Keratinocyte (primary cell): ENCODE results near the gene MED8. TPM values are rescaled to one million over a fixed set of nuclear protein-coding genes. Genes with fewer than 3 reads are reported as not detected.

Experiments
- DNase-seq: peaks from one replicate; pipeline ENCODE4 v3.0.0-alpha.2; 2011; ENCODE audit warnings: low read depth, missing footprints, low spot score
- FAIRE-seq: peaks from 2 replicates; lab custom pipeline; 2011; peaks lifted over from hg19 to GRCh38; lab: Jason Lieb, UNC
- H2AFZ ChIP-seq: 2 replicates; pipeline ENCODE4 v1.6.0; 2012; ENCODE audit warnings: low read length, control low read depth, inconsistent platforms; ENCODE audit not compliant: control insufficient read depth
- H3K27ac ChIP-seq: 2 replicates; pipeline ENCODE4 v1.5.1; 2011; ENCODE audit warnings: low read length; ENCODE audit not compliant: control insufficient read depth, insufficient read depth
- H3K27me3 ChIP-seq: 3 replicates; pipeline ENCODE4 v1.6.0; 2011; ENCODE audit warnings: low read length; ENCODE audit not compliant: control insufficient read depth, insufficient read depth; ENCODE audit errors: extremely low read depth
- H3K36me3 ChIP-seq, 2 experiments: 2 replicates in 1 of 2; 3 replicates in 1 of 2; pipeline ENCODE4 v1.5.1; 2011; ENCODE audit warnings: low read length in 2 of 2, mild to moderate bottlenecking in 1 of 2; ENCODE audit not compliant: control insufficient read depth in 2 of 2, insufficient read depth in 2 of 2; ENCODE audit errors: extremely low read depth in 1 of 2
- H3K4me1 ChIP-seq: 3 replicates; pipeline ENCODE4 v1.5.1; 2011; ENCODE audit warnings: low read length; ENCODE audit not compliant: control insufficient read depth, insufficient read depth; ENCODE audit errors: extremely low read depth
- H3K4me2 ChIP-seq: 3 replicates; pipeline ENCODE4 v1.6.0; 2011; ENCODE audit warnings: low read depth, low read length; ENCODE audit not compliant: control insufficient read depth, insufficient read depth; ENCODE audit errors: extremely low read depth
- H3K4me3 ChIP-seq, 3 experiments: fragments of 200-600 bp in 1 of 3; sonication (generic) in 1 of 3; 2 replicates in 2 of 3; 3 replicates in 1 of 3; pipeline ENCODE4 v1.5.1; 2011 to 2016; ENCODE audit warnings: low read length in 3 of 3, mild to moderate bottlenecking in 3 of 3, control low read depth in 2 of 3, inconsistent platforms in 1 of 3, low read depth in 1 of 3, mixed read lengths in 1 of 3, mixed run types in 1 of 3, moderate library complexity in 1 of 3; ENCODE audit not compliant: control insufficient read depth in 2 of 3, insufficient read depth in 2 of 3; ENCODE audit errors: extremely low read depth in 1 of 3
- H3K79me2 ChIP-seq: 2 replicates; pipeline ENCODE4 v1.6.0; 2012; ENCODE audit warnings: low read length; ENCODE audit not compliant: control insufficient read depth, insufficient read depth
- H3K9ac ChIP-seq: 3 replicates; pipeline ENCODE4 v1.6.0; 2011; ENCODE audit warnings: low read length; ENCODE audit not compliant: control insufficient read depth, insufficient read depth; ENCODE audit errors: extremely low read depth
- H3K9me1 ChIP-seq: 3 replicates; pipeline ENCODE4 v1.6.0; 2011; ENCODE audit warnings: low read length; ENCODE audit not compliant: control insufficient read depth, insufficient read depth; ENCODE audit errors: extremely low read depth
- H3K9me3 ChIP-seq: 2 replicates; pipeline ENCODE4 v1.5.1; 2012; ENCODE audit warnings: low read depth, low read length; ENCODE audit not compliant: control insufficient read depth
- H4K20me1 ChIP-seq: 3 replicates; pipeline ENCODE4 v1.6.0; 2011; ENCODE audit warnings: low read length; ENCODE audit not compliant: control insufficient read depth, insufficient read depth; ENCODE audit errors: extremely low read depth
- EZH2 ChIP-seq: IDR thresholded peaks from one replicate; pipeline ENCODE4 v1.6.1; 2012; ENCODE audit warnings: inconsistent platforms, mild to moderate bottlenecking, low read length, moderate library complexity
- dilution Hi-C: fragments of 300-500 bp; cut with MboI; formaldehyde crosslinking; loops from one replicate; pipeline ENCODE4 v1.7.0; 2020; ENCODE audit warnings: low sequenced_read_pairs; ENCODE audit not compliant: extremely low pct_ligation_motif_present
- polyA plus RNA-seq, 5 experiments: library from polyadenylated mRNA; depleted of rRNA in 3 of 5; stranded (reverse) in 3 of 5; stranded (forward) in 1 of 5; unstranded in 1 of 5; fragments of >200 nt; gene quantifications; 1 replicate in 1 of 5; 2 replicates in 3 of 5; 3 replicates in 1 of 5; pipeline versions ENCODE4 v1.2.1 to v1.2.3, GENCODE V29; 2011 to 2012; ENCODE audit warnings: missing spikeins in 2 of 5, low read depth in 1 of 5, low replicate concordance in 1 of 5
- TF ChIP-seq, protein P1 (sequence below), 3 experiments: IDR thresholded peaks in 1 of 3; conservative IDR thresholded peaks in 1 of 3; optimal IDR thresholded peaks in 1 of 3; 2 replicates in 2 of 3; 3 replicates in 1 of 3; pipeline versions ENCODE3 to v1.5.1; 2011; ENCODE audit warnings: low read length in 3 of 3, mild to moderate bottlenecking in 3 of 3, moderate library complexity in 2 of 3, control low read depth in 1 of 3, inconsistent platforms in 1 of 3; ENCODE audit not compliant: insufficient read depth in 2 of 3; ENCODE audit errors: extremely low read depth in 1 of 3

Gene MED8
- polyA plus RNA-seq, 1 donor (not counting 4 experiments of a cell fraction or from before 2014, with no cell fraction given) = 14.3 TPM

DNA sequence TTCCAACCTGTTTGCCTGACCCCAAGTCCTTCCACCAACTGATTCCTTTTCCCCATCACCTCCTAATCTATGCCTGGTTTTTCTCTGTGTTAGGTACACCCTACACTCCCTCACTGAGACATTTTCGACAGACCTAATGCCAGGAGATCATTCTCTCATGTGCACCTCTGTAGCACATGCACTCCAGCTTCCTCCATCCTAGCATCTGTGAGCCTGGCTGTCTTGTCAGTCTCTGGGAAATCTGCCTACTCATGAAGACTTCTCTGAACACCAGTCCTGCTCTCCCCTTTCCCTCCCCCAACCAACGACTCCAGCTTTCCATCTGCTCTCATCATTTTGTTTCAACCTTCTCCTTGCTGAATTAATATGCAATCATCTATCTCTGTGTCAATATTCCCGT lies 987 bp downstream of the MED8 start:
- Histone ChIP-seq H3K36me3 (peaks cover 25 to 31% of the 10 kb centered on the region in 2 experiments), H4K20me1 (no peaks in the 10 kb centered on the region), H3K79me2 (peaks cover 42% of the 10 kb centered on the region), H2AFZ (no peak overlapping the region), H3K9ac (peak overlapping the region; percentile 85), H3K4me1 (peaks cover 16% of the 10 kb centered on the region), H3K4me2 (peak overlapping the region; percentile 93), H3K4me3 (peak overlapping the region; percentile 89 to 96 (median 95)), H3K27me3 (no peaks in the 10 kb centered on the region), H3K27ac (peak overlapping the region; percentile 74), H3K9me1 (no peaks in the 10 kb centered on the region), H3K9me3 (no peaks in the 10 kb centered on the region)
- FAIRE-seq (no peak), DNase-seq (no peak)
- dilution Hi-C loops = no loop called here
- TF ChIP-seq EZH2 = no peak
- TF ChIP-seq, protein P1, sequence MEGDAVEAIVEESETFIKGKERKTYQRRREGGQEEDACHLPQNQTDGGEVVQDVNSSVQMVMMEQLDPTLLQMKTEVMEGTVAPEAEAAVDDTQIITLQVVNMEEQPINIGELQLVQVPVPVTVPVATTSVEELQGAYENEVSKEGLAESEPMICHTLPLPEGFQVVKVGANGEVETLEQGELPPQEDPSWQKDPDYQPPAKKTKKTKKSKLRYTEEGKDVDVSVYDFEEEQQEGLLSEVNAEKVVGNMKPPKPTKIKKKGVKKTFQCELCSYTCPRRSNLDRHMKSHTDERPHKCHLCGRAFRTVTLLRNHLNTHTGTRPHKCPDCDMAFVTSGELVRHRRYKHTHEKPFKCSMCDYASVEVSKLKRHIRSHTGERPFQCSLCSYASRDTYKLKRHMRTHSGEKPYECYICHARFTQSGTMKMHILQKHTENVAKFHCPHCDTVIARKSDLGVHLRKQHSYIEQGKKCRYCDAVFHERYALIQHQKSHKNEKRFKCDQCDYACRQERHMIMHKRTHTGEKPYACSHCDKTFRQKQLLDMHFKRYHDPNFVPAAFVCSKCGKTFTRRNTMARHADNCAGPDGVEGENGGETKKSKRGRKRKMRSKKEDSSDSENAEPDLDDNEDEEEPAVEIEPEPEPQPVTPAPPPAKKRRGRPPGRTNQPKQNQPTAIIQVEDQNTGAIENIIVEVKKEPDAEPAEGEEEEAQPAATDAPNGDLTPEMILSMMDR (optimal IDR thresholded peaks at IDR 0.05 in 1 of 3, IDR thresholded peaks at IDR 0.05 in 1 of 3, conservative IDR thresholded peaks at IDR 0.05 in 1 of 3; ENCODE audit: extremely low read depth in 1 of 3, insufficient read depth in 2 of 3, low read length in 3 of 3) = no peak

DNA sequence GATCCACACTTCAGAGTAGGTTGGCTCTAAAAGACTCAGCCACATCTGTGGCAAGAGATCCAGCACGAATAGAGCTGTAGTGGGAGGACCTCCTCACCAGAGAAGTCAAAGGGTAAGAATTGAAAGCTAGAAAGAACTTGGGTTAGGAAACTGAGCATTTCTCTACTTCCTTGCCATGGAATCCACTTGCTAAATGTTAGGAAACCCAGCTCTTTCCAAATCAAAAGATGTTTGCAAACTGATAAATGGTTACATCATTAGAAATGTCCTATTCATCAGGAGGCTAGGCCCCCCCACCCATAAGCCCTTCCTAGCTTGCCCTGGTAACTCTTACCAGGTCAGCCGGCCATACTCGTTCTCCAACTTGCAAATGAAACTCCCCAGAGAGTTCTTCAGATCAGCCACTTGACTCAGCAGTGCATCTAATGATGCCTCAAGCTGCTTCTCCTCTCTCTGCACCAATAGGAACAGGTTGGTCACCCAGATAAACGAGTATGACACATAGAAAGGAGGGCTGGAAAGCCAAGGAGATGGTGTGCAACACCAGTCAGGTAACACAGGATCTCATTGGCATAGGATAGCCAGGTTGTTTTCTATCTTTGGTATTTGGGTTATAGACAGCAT lies 1.5 kb downstream of the MED8 start:
- TF ChIP-seq, protein P1 (optimal IDR thresholded peaks at IDR 0.05 in 1 of 3, IDR thresholded peaks at IDR 0.05 in 1 of 3, conservative IDR thresholded peaks at IDR 0.05 in 1 of 3; ENCODE audit: extremely low read depth in 1 of 3, insufficient read depth in 2 of 3, low read length in 3 of 3) = no peak
- TF ChIP-seq EZH2 = no peak
- Histone ChIP-seq H3K4me1 (peaks cover 16% of the 10 kb centered on the region), H3K79me2 (peaks cover 42% of the 10 kb centered on the region), H2AFZ (no peak overlapping the region), H3K9me3 (no peaks in the 10 kb centered on the region), H3K27me3 (no peaks in the 10 kb centered on the region), H4K20me1 (no peaks in the 10 kb centered on the region), H3K27ac (peak overlapping the region; percentile 74), H3K4me2 (peak overlapping the region; percentile 93), H3K4me3 (peak overlapping the region in 1 of 3 experiments; percentile 95), H3K36me3 (peaks cover 28 to 36% of the 10 kb centered on the region in 2 experiments), H3K9me1 (no peaks in the 10 kb centered on the region), H3K9ac (no peak overlapping the region)
- dilution Hi-C loops = no loop called here
- FAIRE-seq = no peak
- DNase-seq = no peak
